Ramos (cell line): Measurements from ENCODE around the gene PDE4B.

ENCODE experiments used
- in situ Hi-C: fragments of 300-500 bp; cut with MboI; formaldehyde crosslinking; loops from one replicate; pipeline ENCODE4 v1.14.3; 2022; ENCODE audit warnings: low sequenced_read_pairs; ENCODE audit not compliant: unreplicated experiment

PDE4B gene

DNA sequence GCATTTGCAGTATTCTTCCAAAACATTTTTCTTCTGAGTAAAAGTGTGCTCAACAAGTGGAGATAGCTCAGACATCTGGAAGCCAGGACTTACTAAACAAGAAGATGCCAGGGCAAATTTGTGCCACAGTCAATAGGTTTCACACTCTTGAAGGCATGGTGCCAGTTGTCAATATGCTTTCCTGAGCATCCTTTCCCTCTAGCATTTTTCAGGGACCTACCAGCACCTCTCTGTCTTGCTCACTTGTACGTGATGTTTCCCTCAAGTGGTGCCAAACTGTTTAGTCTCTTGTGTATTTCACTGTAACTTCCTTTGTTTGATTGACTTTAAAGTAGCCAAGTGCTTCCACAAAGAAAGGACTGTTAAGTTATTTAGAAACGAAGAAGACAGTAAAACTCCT is 547.2 kb downstream of the PDE4B start:
- in situ Hi-C loops = no loop called here

- in situ Hi-C loops = no loop called here
These were observed 548.9 kb downstream of the PDE4B start for GRCh38 chr1:66341446-66342089.

- in situ Hi-C loops = no loop called here
These were observed 550.0 kb downstream of the PDE4B start for GRCh38 chr1:66342707-66343106.

DNA sequence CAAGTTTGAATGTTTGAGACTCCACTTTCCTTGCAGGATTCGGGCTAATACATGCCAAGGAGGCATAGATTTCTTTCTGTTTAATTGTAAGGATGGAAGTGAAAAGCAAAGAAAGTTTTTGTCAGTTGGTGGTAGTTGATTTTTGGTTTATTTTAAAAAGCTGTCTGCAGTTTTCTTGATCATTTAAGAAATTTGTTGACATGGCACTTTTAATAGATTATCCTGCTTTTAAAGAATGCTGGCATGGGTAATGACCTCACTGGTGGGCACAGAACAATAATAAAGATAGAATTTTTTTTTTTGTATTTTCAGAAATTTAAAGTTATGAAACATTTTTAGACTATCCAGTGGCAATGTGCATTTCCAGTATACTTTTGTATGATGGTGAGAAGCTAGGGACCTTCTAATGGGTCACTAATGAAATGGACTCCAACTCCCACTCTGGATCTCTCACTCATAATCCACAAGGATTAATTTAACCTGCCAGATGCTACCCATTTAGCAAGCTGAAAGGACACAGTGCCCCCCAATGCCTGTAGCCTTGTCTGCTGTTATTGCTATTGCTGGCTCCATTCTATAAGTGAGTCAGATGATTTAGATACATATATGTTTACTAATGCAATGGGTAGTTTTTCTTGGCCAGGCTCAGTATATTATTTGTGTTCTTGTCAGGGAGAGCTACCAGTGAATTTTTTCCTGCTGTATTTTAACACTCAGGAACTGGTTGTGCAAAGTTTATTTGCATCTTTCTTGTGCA is 551.1 kb downstream of the PDE4B start:
- in situ Hi-C loops = no loop called here

DNA sequence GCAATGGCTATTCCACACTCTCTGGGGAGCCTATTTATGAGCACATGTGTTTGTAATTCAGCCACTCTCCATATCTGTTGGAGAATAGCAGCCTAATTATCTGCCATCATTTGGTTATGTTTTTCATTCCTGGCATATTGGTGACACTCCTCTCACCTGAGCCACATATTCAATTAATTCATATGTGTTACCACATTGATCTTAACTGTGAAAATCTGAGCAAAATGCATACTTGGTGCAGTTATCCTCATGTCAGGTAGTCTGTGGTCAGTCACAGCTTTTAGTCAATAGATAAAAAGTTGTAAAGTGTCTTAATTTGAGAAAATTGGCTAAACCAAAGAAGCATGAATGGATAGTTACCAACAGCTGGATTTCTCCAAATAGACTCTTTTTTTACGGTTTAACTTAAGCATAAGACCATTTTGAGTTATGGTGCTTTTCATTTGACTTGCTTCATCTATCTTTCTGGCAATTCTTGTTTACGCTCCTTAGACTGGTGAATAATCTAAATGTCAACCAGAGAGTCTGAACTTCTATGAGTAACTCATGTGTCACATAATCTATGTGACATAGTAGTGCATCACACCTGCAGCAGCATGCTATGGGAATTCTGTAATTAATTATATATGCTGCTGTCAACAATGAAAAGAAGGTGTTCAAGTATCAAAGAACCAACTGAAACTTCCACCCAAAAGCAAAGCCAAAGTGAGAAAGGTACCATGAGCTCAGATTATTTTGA is 553.5 kb downstream of the PDE4B start:
- in situ Hi-C loops = no loop called here

DNA sequence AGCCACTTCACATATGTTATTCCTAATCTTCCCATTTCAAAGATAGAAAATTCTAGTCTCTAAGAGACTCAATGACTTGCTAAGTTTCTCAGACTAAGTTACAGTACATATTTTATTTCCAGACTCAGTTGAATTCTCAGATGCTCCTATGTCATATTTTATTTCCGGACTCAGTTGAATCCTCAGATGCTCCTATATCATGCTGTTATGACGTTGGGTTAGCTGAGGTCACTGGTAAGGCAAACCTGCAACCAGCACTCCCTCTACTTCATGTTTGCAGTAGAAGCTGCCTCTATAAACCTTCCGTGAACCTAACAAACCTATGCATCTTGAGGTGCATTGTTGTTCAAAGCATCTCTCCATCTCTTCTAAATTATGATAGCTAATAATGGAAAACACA is 554.2 kb downstream of the PDE4B start:
- in situ Hi-C loops = no loop called here

GRCh38 chr1:66348776-66349175 is 556.1 kb downstream of the PDE4B start:
- in situ Hi-C loops = no loop called here

GRCh38 chr1:66349242-66349641 is 556.5 kb downstream of the PDE4B start:
- in situ Hi-C loops = no loop called here

- in situ Hi-C loops = no loop called here
These were observed 557.4 kb downstream of the PDE4B start for GRCh38 chr1:66350001-66350547.

- in situ Hi-C loops = no loop called here
These were observed 558.8 kb downstream of the PDE4B start for GRCh38 chr1:66351478-66351877.

GRCh38 chr1:66351913-66352312 is 559.2 kb downstream of the PDE4B start:
- in situ Hi-C loops = no loop called here

GRCh38 chr1:66352792-66353191 is 560.1 kb downstream of the PDE4B start:
- in situ Hi-C loops = no loop called here

DNA sequence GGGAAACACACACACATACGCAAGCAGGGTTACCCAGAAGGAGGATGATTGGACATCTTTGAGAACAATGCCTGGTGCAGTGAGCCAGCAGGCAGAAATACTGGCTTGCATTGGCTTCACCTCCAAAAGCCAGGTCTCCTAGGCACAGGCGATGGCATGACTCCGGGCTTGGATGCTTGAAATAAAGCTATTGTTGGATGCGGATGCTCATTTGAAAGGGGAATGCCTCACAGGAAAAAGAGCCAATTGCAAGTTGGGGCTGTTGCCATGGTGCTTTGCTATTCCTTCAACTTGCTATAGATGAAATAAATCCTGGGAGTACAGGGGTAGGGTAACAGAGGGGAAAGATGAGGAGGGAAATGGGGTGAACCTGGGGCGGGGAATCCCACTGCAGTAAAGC is 560.6 kb downstream of the PDE4B start:
- in situ Hi-C loops = no loop called here

DNA sequence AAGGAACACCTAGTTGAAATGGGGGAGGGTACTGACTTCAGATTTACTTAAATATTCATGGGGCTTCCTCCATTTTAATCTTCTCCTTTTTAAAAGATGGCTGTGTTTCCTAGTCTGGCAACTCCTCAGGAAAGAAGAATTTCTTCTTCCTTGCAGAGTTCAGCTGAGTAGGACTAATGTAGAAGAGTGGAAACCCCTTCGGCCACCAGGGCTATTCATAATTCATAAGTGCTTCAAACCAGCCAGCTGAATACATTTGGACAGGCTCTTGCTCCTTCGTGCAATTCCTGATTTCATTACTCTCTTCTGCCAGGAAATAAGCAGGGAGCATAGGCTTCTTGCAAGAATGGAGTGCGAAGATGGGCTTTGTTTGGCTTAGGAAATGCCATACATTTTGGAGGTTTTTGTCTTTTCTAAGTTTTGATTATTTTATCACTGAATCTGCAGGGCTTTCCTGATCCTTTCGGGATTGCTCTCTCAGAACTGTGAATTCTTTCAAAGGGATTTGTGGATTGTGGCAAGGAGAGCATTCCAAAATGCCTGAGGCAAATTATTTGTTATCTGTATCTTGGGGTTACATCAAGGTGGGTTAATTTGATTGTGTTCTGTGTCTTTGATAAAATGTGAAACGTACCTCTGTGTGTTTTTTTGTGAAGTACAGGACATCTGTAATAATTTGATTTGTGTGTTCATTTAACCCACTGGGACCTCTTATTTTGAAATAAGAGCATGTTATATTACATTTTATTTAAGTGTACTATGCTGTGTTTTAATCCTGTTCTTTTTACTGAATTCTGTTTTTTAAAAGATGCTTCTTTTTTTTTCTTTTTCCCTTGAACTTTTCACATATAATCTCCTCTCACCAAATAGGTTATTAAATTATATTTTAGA is 561.9 kb downstream of the PDE4B start:
- in situ Hi-C loops = no loop called here

DNA sequence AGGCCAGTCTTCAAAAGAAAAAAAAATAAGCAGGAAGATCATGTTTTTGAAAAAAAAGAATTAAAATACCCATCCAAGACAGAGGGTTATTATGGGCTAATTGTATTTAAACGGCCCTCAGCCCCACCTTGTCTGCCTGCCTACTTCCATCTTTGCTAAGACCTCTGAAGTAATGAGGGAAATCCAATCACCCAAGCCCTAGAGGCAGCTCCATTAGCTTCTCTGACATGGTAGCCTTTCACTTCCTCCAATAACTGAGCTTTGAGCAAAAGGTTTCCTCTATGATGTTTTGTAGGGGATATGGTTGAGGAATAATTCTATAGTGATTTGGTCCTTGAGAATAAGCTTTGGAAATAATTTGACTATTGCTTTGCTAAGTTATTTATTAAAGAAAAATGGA is 563.1 kb downstream of the PDE4B start:
- in situ Hi-C loops = no loop called here

- in situ Hi-C loops = no loop called here
These were observed 563.9 kb downstream of the PDE4B start for GRCh38 chr1:66356605-66357004.

DNA sequence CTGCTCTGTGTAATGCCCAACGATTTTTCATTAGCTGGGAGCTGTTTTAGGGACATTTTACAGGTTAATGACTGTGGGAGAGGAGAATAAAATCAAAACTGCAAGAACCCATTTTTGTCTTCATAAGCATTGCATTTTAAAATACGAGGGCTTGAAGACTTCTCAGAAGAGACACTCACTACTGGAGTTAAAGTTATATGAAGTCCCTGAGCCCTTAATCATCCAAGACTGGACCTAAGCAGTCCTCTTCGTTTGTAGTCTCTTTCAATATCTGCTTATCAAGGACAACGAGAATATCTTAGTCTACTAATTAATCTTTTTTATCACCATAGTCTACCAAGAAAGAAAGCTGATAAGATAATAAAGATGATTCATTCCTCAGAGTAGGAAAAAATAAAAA is 564.3 kb downstream of the PDE4B start:
- in situ Hi-C loops = no loop called here

DNA sequence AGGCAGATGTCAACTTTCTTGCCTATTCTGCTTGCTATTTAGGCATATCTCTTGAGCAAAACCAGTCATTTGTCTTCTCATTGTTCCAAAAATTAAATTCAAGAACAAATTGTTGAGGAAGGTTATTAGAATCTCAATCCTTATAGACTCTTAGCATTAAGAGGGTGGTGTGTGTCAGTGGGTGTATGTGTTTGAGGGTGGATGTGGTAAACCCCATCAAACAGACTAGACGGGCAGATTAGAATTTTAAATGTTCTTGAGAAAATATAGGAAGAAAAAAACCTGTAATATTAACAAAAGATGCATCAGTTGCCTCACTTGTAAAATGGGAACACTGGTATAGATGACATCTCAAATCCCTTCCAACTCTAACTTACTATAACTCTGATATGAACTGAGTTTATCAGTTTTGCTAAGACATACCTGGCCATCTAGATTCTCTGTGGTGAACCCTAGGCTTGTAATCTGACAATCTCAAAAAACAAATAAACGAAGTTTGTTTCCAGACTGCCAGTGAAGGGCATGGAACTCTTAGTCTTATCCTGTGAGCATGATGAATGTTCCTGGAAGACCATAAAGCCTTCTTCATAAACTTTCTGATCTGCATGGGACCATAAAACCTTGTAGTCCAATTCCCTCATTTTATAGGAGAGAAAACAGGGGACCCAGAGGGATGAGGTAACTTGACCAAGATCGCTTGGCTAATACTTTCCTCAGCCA is 564.9 kb downstream of the PDE4B start:
- in situ Hi-C loops = no loop called here

DNA sequence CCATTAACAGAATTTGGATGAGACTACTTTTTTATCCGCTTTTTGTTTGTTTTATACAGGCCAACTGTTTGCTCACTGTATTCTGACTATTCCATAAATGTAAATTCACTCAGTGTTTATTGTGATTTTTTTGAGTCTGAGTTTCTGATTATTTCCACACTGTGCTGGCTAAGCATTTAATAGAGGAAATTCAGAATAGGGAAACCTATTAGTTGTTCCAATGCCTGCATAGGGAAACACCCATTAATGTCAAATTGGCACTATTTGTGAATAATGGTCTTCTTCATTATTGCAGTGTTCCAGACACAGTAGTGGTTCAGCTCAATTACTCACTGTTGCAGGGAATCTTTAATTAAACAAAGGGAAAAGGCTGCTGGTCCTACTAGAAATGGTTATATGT is 566.6 kb downstream of the PDE4B start:
- in situ Hi-C loops = no loop called here
